B cell (primary cell): ENCODE measurements around the gene ZC3HAV1.

Experiments used
- EZH2 ChIP-seq: IDR thresholded peaks from 2 replicates; pipeline ENCODE4 v1.6.1; 2012; ENCODE audit warnings: borderline replicate concordance, low read depth, mild to moderate bottlenecking, moderate library complexity, low read length; ENCODE audit not compliant: insufficient read depth, poor library complexity, severe bottlenecking
- TF ChIP-seq, protein P1 (sequence below): fragments of 200-600 bp; IDR thresholded peaks from one replicate; pipeline ENCODE4 v1.8.0; 2022; ENCODE audit warnings: antibody characterized with exemption, mild to moderate bottlenecking

DNA sequence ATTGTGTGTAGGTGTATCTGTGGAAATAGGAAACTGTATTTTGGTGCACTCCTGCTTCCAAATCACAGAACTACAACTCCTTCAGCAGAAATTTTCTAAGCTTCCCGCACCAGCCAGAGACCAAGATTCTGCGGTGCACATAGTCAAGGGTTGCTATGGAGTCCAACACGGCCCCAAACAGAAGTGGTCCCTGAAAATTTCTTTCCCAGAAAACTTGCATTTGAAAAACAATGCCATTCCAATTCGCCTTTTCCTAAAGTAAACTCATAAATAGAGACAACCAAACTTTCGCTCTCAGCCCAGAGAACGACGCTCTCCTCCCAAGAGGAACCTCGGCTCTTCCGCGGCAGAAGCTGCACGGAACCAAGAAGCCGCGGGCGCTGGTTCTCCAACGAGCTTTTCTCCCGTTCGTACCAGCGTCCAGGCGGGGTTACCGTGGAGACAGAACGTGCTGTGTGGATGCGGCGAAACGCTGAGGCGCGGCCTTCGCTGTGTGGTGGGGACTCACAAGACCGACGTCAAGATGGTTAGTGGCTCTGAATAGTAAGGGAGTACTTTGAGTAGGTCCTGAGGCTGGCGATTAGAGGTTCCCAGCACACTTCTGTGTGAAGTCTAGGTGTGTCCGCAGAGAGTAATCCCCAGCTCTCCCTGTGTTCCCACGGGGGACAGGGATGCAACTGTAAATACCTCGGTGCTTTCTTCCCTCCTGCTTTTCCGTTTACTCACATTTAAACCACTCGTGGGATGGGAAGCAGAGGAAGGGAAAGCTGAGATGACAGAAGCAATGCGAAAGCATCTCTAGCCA is 24.0 kb upstream of the ZC3HAV1 start:
- TF ChIP-seq, protein P1, sequence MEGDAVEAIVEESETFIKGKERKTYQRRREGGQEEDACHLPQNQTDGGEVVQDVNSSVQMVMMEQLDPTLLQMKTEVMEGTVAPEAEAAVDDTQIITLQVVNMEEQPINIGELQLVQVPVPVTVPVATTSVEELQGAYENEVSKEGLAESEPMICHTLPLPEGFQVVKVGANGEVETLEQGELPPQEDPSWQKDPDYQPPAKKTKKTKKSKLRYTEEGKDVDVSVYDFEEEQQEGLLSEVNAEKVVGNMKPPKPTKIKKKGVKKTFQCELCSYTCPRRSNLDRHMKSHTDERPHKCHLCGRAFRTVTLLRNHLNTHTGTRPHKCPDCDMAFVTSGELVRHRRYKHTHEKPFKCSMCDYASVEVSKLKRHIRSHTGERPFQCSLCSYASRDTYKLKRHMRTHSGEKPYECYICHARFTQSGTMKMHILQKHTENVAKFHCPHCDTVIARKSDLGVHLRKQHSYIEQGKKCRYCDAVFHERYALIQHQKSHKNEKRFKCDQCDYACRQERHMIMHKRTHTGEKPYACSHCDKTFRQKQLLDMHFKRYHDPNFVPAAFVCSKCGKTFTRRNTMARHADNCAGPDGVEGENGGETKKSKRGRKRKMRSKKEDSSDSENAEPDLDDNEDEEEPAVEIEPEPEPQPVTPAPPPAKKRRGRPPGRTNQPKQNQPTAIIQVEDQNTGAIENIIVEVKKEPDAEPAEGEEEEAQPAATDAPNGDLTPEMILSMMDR, result no peak
- TF ChIP-seq EZH2, result no peak
